Tibial nerve (tissue), 4 donors: ENCODE results near the gene DGUOK. TPM values are rescaled to one million over a fixed set of nuclear protein-coding genes. Genes with fewer than 3 reads are reported as not detected.
A peak's percentile ranks its signal among the peaks of the same experiment; 100 is the strongest.

Source experiments
- DNase-seq, 2 donors: peaks; one replicate each; pipeline ENCODE4 v3.0.0-alpha.2; 2019; ENCODE audit warnings: low spot score in 2 of 2
- H3K27ac ChIP-seq, 4 donors: fragments of 200-600 bp; sonication (generic) in 3 of 4; one replicate each; pipeline ENCODE4 v1.5.1; 2017 to 2019; ENCODE audit warnings: mild to moderate bottlenecking in 1 of 4
- H3K27me3 ChIP-seq, 2 donors: fragments of 200-600 bp; sonication (generic) in 1 of 2; one replicate each; pipeline versions ENCODE4 v1.5.1 to v1.6.0; 2017 to 2019
- H3K36me3 ChIP-seq, 3 donors: fragments of 200-600 bp; sonication (generic); one replicate each; pipeline ENCODE4 v1.5.1; 2018 to 2019
- H3K4me1 ChIP-seq, 4 donors: fragments of 200-600 bp; sonication (generic) in 3 of 4; one replicate each; pipeline ENCODE4 v1.5.1; 2017 to 2019
- H3K4me3 ChIP-seq, 4 donors: fragments of 200-600 bp; sonication (generic) in 3 of 4; one replicate each; pipeline ENCODE4 v1.5.1; 2017 to 2019; ENCODE audit warnings: mild to moderate bottlenecking in 1 of 4, moderate library complexity in 1 of 4
- H3K9me3 ChIP-seq, 4 donors: fragments of 200-600 bp; sonication (generic) in 3 of 4; one replicate each; pipeline ENCODE4 v1.5.1; 2017 to 2019
- EP300 ChIP-seq, 2 donors: sonication (generic); formaldehyde crosslinking; IDR thresholded peaks; one replicate each; pipeline ENCODE4 v1.6.1; 2017; ENCODE audit warnings: antibody characterized with exemption in 2 of 2, mild to moderate bottlenecking in 1 of 2
- POLR2A ChIP-seq, 2 donors: fragments of 450-650 bp; IDR thresholded peaks; one replicate each; pipeline ENCODE4 v1.6.1; 2017; ENCODE audit warnings: antibody characterized with exemption in 2 of 2, mild to moderate bottlenecking in 2 of 2, moderate library complexity in 2 of 2
- WGBS, 2 donors: methylation state at CpG; one replicate each; pipeline ENCODE4 v1.1.5; 2018; 5-methylcytosine and 5-hydroxymethylcytosine counted together
- total RNA-seq, 4 donors: library from RNA; depleted of rRNA; stranded (reverse); fragments of >200 nt; gene quantifications; one replicate each; pipeline ENCODE4 v1.1.0, GENCODE V29; 2016
- TF ChIP-seq, protein P1 (sequence below), 5 experiments: fragments of 200-600 bp in 3 of 5; fragments of 450-650 bp in 2 of 5; sonication (generic) in 3 of 5; IDR thresholded peaks; one replicate each; pipeline ENCODE4 v1.5.1; 2016 to 2019; ENCODE audit warnings: antibody characterized with exemption in 5 of 5, mild to moderate bottlenecking in 3 of 5, moderate library complexity in 2 of 5

Gene DGUOK
- total RNA-seq, 4 donors from 2014 or later = 36.9 to 63.9 (median 44.0) TPM

- WGBS, 2 donors = 83 to 88% methylated on average over 9 of the region's 9 CpGs
- no peaks in the 10 kb centered on the region for H3K9me3 ChIP-seq
- DNase-seq = no peak
- no peaks in the 10 kb centered on the region for H3K36me3 ChIP-seq
- peaks cover 0 to 17% (median 11%) of the 10 kb centered on the region in 4 donors for H3K4me1 ChIP-seq
- TF ChIP-seq, protein P1, sequence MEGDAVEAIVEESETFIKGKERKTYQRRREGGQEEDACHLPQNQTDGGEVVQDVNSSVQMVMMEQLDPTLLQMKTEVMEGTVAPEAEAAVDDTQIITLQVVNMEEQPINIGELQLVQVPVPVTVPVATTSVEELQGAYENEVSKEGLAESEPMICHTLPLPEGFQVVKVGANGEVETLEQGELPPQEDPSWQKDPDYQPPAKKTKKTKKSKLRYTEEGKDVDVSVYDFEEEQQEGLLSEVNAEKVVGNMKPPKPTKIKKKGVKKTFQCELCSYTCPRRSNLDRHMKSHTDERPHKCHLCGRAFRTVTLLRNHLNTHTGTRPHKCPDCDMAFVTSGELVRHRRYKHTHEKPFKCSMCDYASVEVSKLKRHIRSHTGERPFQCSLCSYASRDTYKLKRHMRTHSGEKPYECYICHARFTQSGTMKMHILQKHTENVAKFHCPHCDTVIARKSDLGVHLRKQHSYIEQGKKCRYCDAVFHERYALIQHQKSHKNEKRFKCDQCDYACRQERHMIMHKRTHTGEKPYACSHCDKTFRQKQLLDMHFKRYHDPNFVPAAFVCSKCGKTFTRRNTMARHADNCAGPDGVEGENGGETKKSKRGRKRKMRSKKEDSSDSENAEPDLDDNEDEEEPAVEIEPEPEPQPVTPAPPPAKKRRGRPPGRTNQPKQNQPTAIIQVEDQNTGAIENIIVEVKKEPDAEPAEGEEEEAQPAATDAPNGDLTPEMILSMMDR (IDR thresholded peaks at IDR 0.05) = no peak
- no peak for TF ChIP-seq EP300 (IDR thresholded peaks at IDR 0.05)
- TF ChIP-seq POLR2A (IDR thresholded peaks at IDR 0.05) = no peak
- peak overlapping the region in 1 of 4 donors; percentile 18 for H3K27ac ChIP-seq
- H3K4me3 ChIP-seq = no peak overlapping the region
- H3K27me3 ChIP-seq = no peaks in the 10 kb centered on the region
Observed at GRCh38 chr2:73893764-73894474, 32.8 kb upstream of the DGUOK start.

DNA sequence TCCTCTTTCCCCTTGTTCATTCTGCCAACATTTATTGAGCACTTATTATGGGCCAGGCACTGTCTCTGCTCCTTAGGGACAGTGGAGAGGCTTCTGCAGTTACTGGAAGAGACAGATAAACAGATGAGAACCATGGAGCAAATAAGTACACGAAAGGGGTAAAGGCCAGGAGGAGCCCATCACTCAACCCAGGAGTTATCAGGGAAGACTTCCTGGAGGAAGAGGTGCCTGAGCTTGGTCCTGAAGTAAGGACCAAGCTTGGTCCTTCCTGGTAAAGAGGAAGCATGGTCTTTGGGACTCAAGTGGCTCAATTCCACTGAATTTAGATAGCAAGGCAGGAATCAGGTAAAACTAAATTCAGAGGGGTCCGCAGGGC is 32.2 kb upstream of the DGUOK start:
- 94 to 97% methylated on average over 2 of the region's 2 CpGs for whole genome bisulfite sequencing, 2 donors
- Histone ChIP-seq H3K4me1 (peaks cover 0 to 17% (median 11%) of the 10 kb centered on the region in 4 donors), H3K9me3 (no peaks in the 10 kb centered on the region), H3K27ac (peak overlapping the region in 1 of 4 donors; percentile 18), H3K27me3 (no peaks in the 10 kb centered on the region), H3K36me3 (no peaks in the 10 kb centered on the region), H3K4me3 (no peak overlapping the region)
- no peak for DNase-seq
- TF ChIP-seq POLR2A (IDR thresholded peaks at IDR 0.05) = no peak
- TF ChIP-seq, protein P1 (IDR thresholded peaks at IDR 0.05) = no peak
- no peak for TF ChIP-seq EP300 (IDR thresholded peaks at IDR 0.05)

GRCh38 chr2:73894877-73895276 is 31.8 kb upstream of the DGUOK start:
- H3K4me3 ChIP-seq = no peak overlapping the region
- peaks cover 0 to 17% (median 11%) of the 10 kb centered on the region in 4 donors for H3K4me1 ChIP-seq
- no peak for DNase-seq
- TF ChIP-seq, protein P1 (IDR thresholded peaks at IDR 0.05) = no peak
- no peaks in the 10 kb centered on the region for H3K27me3 ChIP-seq
- H3K27ac ChIP-seq = peak overlapping the region in 1 of 4 donors; percentile 18
- no peaks in the 10 kb centered on the region for H3K9me3 ChIP-seq
- 71 to 82% methylated on average over 6 of the region's 6 CpGs for WGBS, 2 donors
- no peaks in the 10 kb centered on the region for H3K36me3 ChIP-seq

GRCh38 chr2:73895473-73895872 is 31.2 kb upstream of the DGUOK start:
- WGBS, 2 donors = 54 to 66% methylated on average over 9 of the region's 9 CpGs
- no peaks in the 10 kb centered on the region for H3K36me3 ChIP-seq
- H3K27ac ChIP-seq = peak overlapping the region in 1 of 4 donors; percentile 10
- no peak for DNase-seq
- peaks cover 0 to 17% (median 11%) of the 10 kb centered on the region in 4 donors for H3K4me1 ChIP-seq
- TF ChIP-seq, protein P1 (IDR thresholded peaks at IDR 0.05) = no peak
- TF ChIP-seq EP300 (IDR thresholded peaks at IDR 0.05) = no peak
- TF ChIP-seq POLR2A (IDR thresholded peaks at IDR 0.05) = no peak
- H3K4me3 ChIP-seq = no peak overlapping the region
- no peaks in the 10 kb centered on the region for H3K9me3 ChIP-seq
- H3K27me3 ChIP-seq = no peaks in the 10 kb centered on the region

- H3K36me3 ChIP-seq = no peaks in the 10 kb centered on the region
- TF ChIP-seq EP300 (IDR thresholded peaks at IDR 0.05) (peak in 1 of 2 donors; percentile 27), POLR2A (IDR thresholded peaks at IDR 0.05) (no peak)
- no peak overlapping the region for H3K4me3 ChIP-seq
- H3K27ac ChIP-seq = peak overlapping the region in 2 of 4 donors; percentile 59 to 76
- H3K27me3 ChIP-seq = no peaks in the 10 kb centered on the region
- peak in 1 of 2 donors; percentile 44 for DNase-seq
- H3K4me1 ChIP-seq = peaks cover 0 to 17% (median 11%) of the 10 kb centered on the region in 4 donors
- 35 to 36% methylated on average over 15 of the region's 15 CpGs for WGBS, 2 donors
- no peaks in the 10 kb centered on the region for H3K9me3 ChIP-seq
Observed at GRCh38 chr2:73896362-73897239, 30.1 kb upstream of the DGUOK start.
